GM18909 (cell line): ENCODE data around the gene AJAP1.

Experiments
- ATAC-seq: cut with Tn5 transposase; IDR thresholded peaks from one replicate; pipeline ENCODE4 v1.9.1; 2021; ENCODE audit warnings: mild to moderate bottlenecking; ENCODE audit not compliant: unreplicated experiment, poor library complexity

The AJAP1 gene

GRCh38 chr1:4726620-4727341, 72.4 kb downstream of the AJAP1 start:
- no peak for ATAC-seq

DNA sequence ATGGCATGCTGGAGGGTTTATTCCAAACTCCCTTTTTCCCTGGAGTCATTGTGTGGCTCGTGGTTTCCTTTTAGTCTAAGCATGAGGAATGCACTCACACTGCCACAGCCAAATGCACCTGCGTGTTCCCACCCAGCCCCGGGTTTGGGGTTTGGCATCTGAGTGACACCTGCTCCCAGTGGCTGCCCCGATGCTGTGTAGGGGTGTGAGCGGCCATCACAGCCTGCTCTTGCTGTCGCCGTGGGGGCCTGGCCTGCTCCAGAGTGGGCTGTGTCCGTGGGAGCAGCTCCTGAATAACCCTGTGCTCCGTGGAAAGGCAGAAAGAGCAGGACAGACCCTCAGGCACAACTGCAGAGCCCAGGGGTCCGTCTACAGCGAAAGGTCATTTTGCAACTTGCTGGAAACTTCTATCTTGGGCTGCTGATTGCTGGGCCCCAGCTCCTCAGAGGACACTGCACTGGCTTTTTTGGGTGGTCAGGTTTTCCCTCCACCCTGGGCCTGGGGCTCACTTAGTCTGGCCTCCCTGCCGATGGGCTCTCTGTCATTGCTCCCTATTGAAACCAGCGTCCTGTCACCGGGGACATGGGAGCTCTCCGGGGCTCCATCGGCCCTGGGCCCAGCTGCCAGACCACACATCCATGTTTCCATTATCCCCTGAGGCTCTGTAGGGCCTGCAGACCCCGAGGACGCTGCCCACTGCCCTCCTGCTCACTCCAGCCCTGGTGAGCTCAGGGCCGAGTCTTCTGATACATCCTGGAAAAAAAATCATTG, 74.1 kb downstream of the AJAP1 start:
- no peak for ATAC-seq

GRCh38 chr1:4729090-4729471, 74.7 kb downstream of the AJAP1 start:
- no peak for ATAC-seq

DNA sequence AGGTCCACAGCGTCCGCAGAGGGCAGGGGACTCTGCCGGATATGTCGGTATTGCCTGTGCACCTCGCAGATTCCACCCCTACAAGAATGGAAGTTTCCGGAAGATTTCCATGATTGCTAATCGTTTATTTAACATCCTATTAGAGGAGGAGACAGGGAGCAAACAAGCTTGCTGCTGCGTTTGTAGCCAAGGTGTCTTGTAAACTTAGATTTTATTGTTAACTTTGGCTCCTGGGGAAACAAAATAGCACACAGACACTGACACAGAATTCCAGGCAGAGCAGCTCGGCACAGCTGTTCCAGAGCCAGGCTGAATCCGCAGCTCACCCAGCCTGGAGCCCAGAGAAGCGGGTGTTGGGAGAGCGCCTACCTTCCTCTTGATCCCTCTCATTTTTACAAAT, 75.7 kb downstream of the AJAP1 start:
- no peak for ATAC-seq

- no peak for ATAC-seq
These were observed 79.2 kb downstream of the AJAP1 start for GRCh38 chr1:4733446-4734177.

GRCh38 chr1:4734219-4734618, 79.8 kb downstream of the AJAP1 start:
- no peak for ATAC-seq

GRCh38 chr1:4734791-4735190, 80.4 kb downstream of the AJAP1 start:
- no peak for ATAC-seq

- no peak for ATAC-seq
These were observed 81.8 kb downstream of the AJAP1 start for GRCh38 chr1:4736254-4736653.

GRCh38 chr1:4741876-4742423, 87.5 kb downstream of the AJAP1 start:
- ATAC-seq, result no peak

GRCh38 chr1:4743978-4744750, 89.8 kb downstream of the AJAP1 start:
- no peak for ATAC-seq

DNA sequence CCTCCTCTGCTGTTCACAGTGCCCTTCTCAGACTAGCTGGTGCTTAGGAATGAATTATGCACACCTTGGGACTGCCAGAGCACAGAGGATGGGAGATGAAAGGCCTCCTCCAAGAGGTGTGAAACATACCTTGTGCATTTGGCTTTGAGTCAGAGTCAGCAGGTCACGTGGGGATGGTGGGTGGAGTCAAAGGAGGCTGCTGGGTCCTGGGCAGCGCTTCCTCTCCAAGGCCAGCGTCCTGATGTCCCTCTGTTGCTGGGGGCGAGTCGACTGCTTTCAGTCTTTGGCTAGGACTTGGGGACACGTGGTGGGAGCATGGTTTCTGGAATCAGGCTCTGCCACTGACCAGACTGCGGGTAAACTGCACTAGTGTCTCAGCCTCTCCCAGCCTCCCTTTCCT, 91.2 kb downstream of the AJAP1 start:
- ATAC-seq, result no peak

DNA sequence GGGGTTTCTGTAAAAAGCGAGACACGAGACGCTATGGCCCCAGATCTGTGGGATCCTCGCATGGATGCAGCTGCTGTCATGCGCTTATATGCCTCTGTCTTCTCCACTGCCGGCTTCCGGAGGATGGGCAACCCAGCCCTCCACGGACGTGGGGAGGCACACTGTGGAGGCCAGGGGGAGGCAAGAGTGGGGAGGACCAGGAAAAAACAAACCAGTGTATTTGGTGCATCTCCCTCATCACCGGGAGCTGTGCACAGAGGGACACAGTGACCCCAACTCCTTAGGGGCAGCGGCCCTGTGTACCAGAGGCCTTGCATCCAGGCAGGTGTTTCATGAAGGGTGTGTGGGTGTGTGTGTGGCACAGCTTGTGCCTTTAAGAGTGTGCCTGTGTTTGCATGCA, 95.0 kb downstream of the AJAP1 start:
- ATAC-seq, result no peak

GRCh38 chr1:4750177-4750576, 95.8 kb downstream of the AJAP1 start:
- ATAC-seq, result no peak

- ATAC-seq, result no peak
These were observed 97.7 kb downstream of the AJAP1 start for GRCh38 chr1:4752059-4752458.

DNA sequence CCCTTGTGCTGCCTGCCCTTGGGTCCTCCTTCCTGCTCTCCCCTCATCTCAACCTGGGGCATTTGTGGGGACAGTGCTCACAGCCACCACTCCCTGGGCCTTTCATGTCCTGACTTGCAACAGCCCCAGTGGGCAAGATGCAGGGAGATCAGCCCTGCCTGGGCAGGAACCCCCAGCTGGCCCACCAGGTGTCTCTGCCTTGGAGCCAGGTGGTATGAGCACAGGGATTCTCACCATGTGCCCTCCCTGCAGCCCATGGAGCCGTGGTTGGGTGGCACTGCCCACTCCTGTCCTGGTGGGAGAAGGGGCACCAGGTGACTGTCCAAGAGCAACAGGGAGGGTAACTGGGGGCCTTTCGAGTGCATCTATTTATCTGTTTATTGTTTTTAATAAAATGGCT, 100.4 kb downstream of the AJAP1 start:
- no peak for ATAC-seq

DNA sequence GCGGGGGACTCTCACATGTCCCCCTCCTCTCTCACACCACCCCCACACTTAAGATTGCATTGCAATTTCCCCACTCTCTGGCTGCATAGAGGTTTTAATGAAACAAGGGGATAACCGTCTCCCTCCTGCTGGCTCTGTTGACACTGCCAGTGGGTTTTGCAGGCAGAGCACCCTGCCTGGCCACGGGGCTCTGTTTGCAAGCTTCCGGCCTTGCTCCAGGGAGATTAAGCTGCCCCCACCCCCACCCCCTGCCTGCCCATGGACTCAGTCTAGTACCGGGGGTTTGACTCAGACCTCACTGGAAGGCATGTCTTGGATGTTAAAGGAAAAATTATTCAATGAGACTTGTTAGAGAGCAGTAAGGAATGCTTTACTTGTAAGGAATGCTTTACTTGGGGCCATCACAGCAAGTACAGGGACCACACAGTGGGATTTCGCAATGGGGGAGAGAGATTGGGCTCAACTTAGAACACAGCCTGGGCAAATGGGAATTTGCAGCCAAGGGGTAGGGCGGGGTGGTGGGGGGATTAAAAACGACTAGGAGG, 101.0 kb downstream of the AJAP1 start:
- ATAC-seq, result no peak

GRCh38 chr1:4755864-4756504, 101.6 kb downstream of the AJAP1 start:
- no peak for ATAC-seq

DNA sequence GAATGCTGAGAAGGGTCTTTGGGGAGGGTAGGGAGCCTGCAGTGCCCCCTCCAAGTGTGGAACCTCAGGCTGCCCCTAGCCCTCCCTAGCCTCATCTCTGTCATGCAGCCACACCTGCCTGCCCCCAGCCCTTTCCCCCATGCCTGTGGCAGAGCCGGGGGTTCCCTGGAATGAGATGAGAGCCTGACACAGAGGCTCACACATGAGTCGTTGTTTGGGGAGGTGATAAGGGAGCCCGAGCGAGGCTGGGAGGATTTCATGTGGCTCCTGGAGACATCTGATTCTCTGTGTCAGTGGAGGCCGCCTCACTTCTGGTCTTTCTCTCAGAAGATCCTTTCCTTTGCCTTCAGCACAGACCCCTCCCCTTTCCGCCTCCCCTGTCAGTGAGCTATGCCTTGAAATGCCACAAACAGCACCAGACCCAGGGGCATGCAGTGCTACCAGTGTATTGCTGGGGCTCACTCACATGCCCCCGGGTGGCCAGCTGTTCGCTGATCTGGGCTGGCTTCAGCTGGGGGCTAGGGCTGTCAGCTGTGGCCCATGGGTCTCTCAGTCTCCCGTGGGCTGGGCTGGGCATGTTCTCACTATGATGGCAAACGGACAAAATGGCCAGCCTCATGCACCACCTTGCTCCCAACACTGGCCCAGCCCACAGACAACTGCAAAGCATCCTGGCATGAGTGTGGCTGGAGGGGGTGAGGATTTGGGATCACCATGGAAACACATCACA, 102.6 kb downstream of the AJAP1 start:
- ATAC-seq, result no peak

DNA sequence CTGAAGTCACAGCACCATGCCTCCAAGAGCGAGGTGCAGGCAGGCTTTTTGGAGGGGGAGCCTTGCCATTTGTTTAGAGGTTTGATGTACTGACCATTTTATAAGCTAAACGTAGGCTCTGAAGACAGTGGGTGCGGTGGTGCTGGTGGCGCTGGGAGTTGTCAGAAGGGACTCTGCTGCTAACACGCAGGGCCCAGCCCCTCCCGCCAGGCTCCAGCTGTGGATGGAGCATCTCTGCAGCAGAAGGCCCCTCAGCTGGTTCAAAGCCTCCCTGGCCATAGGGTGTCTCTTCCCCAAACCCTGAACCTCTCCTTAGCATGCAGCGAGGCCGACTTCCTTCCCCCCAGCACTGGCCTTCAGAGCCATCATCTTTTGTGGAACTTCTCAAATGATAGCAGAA, 105.3 kb downstream of the AJAP1 start:
- no peak for ATAC-seq
